Retinal pigment epithelial cell (primary cell): ENCODE measurements around the gene POLA1.

Source experiments
- DNase-seq: peaks from one replicate; pipeline ENCODE4 v3.0.0-alpha.2; 2010; ENCODE audit warnings: low read depth
- H3K4me3 ChIP-seq: 2 replicates; pipeline ENCODE4 v1.5.1; 2011; ENCODE audit warnings: mild to moderate bottlenecking, low read length, control low read depth, moderate library complexity
- CTCF ChIP-seq: conservative IDR thresholded peaks from 2 replicates; pipeline ENCODE4 v1.5.1; 2011; ENCODE audit warnings: low read depth, low read length, control low read depth, inconsistent platforms

Gene POLA1

GRCh38 chrX:24982306-24982965, 288.7 kb downstream of the POLA1 start:
- no peak for DNase-seq
- no peak for TF ChIP-seq CTCF
- H3K4me3 ChIP-seq, result no peak overlapping the region

DNA sequence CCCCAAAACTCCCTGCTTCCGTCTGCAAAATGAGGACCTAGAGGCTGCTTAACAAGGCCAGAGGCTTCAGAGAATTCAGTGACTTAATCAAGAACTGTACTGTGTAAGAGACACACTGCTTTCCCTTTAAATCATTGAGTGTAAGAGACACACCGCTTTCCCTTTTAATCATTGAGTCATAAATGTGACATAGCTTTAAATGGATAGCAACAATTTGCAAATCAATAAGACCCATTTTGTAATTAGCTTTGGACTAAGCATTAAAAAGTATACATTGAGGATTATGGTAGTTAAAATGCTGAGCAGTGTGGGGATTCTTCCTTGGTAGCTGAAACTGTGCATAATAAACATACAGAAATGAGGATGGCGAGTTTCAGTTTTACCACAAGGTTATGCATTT, 290.2 kb downstream of the POLA1 start:
- DNase-seq, result no peak
- no peak overlapping the region for H3K4me3 ChIP-seq
- TF ChIP-seq CTCF, result no peak

- DNase-seq, result no peak
- no peak for TF ChIP-seq CTCF
- H3K4me3 ChIP-seq, result no peak overlapping the region
Measured at GRCh38 chrX:24985120-24985519, 291.4 kb downstream of the POLA1 start.

DNA sequence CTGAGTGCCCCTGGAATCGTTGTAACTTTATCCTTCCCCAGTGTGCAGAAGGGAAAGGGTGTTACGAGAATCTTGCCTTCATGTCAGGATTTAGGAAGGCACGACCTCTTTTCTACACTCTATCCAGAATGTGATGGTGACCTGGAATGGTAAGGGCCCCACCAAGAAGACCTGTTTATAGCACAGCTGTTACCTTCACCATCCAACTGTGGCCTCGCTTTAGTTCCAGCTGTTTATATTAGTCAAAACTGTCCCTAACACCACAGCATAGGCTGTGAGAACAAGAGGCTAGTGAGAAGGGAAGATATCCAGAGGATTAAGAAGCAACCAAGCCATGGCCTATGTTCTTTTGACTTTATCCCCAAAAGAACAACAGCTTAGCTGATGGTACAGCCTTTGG, 294.0 kb downstream of the POLA1 start:
- no peak for DNase-seq
- H3K4me3 ChIP-seq, result no peak overlapping the region
- no peak for TF ChIP-seq CTCF

DNA sequence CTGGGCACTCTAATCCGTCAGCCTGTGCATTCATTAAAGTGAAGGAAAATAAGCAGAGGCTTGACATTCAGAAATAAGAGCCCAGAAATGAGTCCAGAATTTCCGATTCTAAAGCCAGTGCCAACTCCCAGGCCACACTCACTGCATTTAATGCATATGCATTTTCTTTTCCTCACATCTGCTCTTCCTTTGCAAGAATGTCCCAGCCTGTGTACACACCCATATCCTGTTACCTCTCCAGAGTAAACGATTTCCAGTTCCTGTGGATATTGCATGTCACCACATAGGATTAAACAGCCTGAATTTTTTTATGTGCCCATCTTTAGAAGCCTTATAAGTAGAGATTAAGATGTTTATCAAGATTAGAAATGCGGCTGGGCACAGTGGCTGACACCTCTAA, 294.6 kb downstream of the POLA1 start:
- no peak for DNase-seq
- no peak overlapping the region for H3K4me3 ChIP-seq
- TF ChIP-seq CTCF, result no peak

DNA sequence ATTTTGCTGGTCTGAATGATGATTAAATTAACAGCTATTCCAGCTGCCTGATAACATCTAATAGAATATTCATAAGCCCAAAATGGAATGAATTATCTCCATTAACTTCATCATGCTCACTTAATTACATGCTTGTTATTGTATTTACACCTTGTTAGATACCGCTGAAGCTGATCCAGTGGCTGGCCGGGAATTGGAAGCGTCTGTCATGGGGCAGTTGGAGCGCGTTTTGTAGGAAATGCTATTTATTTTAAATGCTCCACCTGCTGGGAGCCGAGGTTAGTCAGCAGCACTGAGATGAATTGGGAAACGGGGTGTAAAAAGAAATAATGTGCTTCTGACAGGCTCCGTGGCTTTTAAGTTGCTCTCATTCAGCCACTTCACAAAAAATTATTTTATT, 296.8 kb downstream of the POLA1 start:
- no peak for DNase-seq
- TF ChIP-seq CTCF, result no peak
- no peak overlapping the region for H3K4me3 ChIP-seq

GRCh38 chrX:24993879-24994278, 300.2 kb downstream of the POLA1 start:
- no peak for TF ChIP-seq CTCF
- DNase-seq, result no peak
- no peak overlapping the region for H3K4me3 ChIP-seq
